DND-41 (cell line): ENCODE results near the gene DDN.

ENCODE experiments used
- CTCF ChIP-seq: IDR thresholded peaks from 2 replicates; pipeline ENCODE4 v1.5.1; 2012; ENCODE audit warnings: borderline replicate concordance, low read length, moderate library complexity, mild to moderate bottlenecking; ENCODE audit not compliant: poor library complexity, severe bottlenecking; ENCODE audit errors: extremely low read depth
- EZH2 ChIP-seq: IDR thresholded peaks from 3 replicates; pipeline ENCODE4 v1.6.1; 2012; ENCODE audit warnings: borderline replicate concordance, low read depth, mild to moderate bottlenecking, moderate library complexity, low read length, inconsistent platforms; ENCODE audit not compliant: severe bottlenecking

GRCh38 chr12:48981757-48982157, 17.4 kb downstream of the DDN start:
- TF ChIP-seq CTCF (no peak), EZH2 (no peak)
